ENCODE data around the gene NSL1.

- TF ChIP-seq EZH2 (IDR thresholded peaks at IDR 0.05; ENCODE audit: low read length) (no peak), CTCF (optimal IDR thresholded peaks at IDR 0.05 in 1 of 3, IDR thresholded peaks at IDR 0.05 in 1 of 3, conservative IDR thresholded peaks at IDR 0.05 in 1 of 3; ENCODE audit: extremely low read depth in 1 of 3, insufficient read depth in 2 of 3, low read length in 3 of 3) (no peak)
Observed at GRCh38 chr1:212680680-212681389, 110.7 kb downstream of the NSL1 start.

Data from keratinocyte (primary cell).